Naive thymus-derived CD4-positive, alpha-beta T cell (primary cell): Measurements from ENCODE around the gene RBCK1. TPM values are rescaled to one million over a fixed set of nuclear protein-coding genes. Genes with fewer than 3 reads are reported as not detected.

Experiments used
- ATAC-seq: fragments of 150-1000 bp; cut with Tn5 transposase; 2 replicates; pipeline ENCODE4 v1.10.0; 2021; ENCODE audit warnings: mild to moderate bottlenecking, moderate library complexity
- CTCF ChIA-PET: fragments of 350-600 bp; sonication (Branson Sonifier 250); formaldehyde crosslinking; loops from one replicate; lab custom pipeline; 2021; ENCODE audit warnings: antibody characterized with exemption; lab: Charles Lee
- POLR2A ChIA-PET: fragments of 350-600 bp; sonication (Branson Sonifier 250); formaldehyde crosslinking; loops from one replicate; lab custom pipeline; 2021; ENCODE audit warnings: antibody characterized with exemption, inconsistent platforms; lab: Charles Lee
- DNase-seq, 9 donors: peaks; one replicate each; pipeline versions ENCODE4 v3.0.0 to v3.0.0-alpha.2; 2020 to 2022; ENCODE audit warnings: mixed read lengths in 1 of 9
- H3K27ac ChIP-seq: one replicate; pipeline ENCODE4 v1.7.0; 2013; ENCODE audit warnings: mild to moderate bottlenecking, low read depth, low read length, moderate library complexity
- H3K27me3 ChIP-seq, 2 donors: one replicate each; pipeline ENCODE4 v1.7.0; 2013; ENCODE audit warnings: low read length in 2 of 2, mild to moderate bottlenecking in 2 of 2, moderate library complexity in 2 of 2; ENCODE audit not compliant: control insufficient read depth in 2 of 2, insufficient read depth in 2 of 2
- H3K36me3 ChIP-seq, 3 experiments: 1 replicate in 2 of 3; 2 replicates in 1 of 3; pipeline ENCODE4 v1.7.0; 2013; ENCODE audit warnings: low read length in 3 of 3, mild to moderate bottlenecking in 3 of 3, moderate library complexity in 1 of 3; ENCODE audit not compliant: insufficient read depth in 3 of 3, control insufficient read depth in 2 of 3
- H3K4me1 ChIP-seq, 2 donors: one replicate each; pipeline ENCODE4 v1.7.0; 2013; ENCODE audit warnings: low read length in 2 of 2, mild to moderate bottlenecking in 2 of 2, moderate library complexity in 1 of 2; ENCODE audit not compliant: control insufficient read depth in 2 of 2, insufficient read depth in 2 of 2
- H3K4me3 ChIP-seq: 2 replicates; pipeline ENCODE4 v1.7.0; 2013; ENCODE audit warnings: mild to moderate bottlenecking, low read length
- H3K9me3 ChIP-seq, 3 experiments: 1 replicate in 2 of 3; 2 replicates in 1 of 3; pipeline ENCODE4 v1.7.0; 2013; ENCODE audit warnings: low read length in 3 of 3; ENCODE audit not compliant: control insufficient read depth in 2 of 3
- H3K27ac Mint-ChIP-seq, 9 donors: one replicate each; pipeline ENCODE4 v1.8.0; 2020 to 2022; ENCODE audit warnings: mixed read lengths in 9 of 9, mild to moderate bottlenecking in 8 of 9, moderate library complexity in 5 of 9, inconsistent platforms in 2 of 9
- H3K27me3 Mint-ChIP-seq, 5 donors: one replicate each; pipeline ENCODE4 v1.8.0; 2021 to 2022; ENCODE audit warnings: mixed read lengths in 5 of 5, mild to moderate bottlenecking in 1 of 5
- H3K36me3 Mint-ChIP-seq, 5 donors: one replicate each; pipeline ENCODE4 v1.8.0; 2020 to 2022; ENCODE audit warnings: mixed read lengths in 5 of 5, mild to moderate bottlenecking in 3 of 5, inconsistent platforms in 1 of 5
- H3K4me1 Mint-ChIP-seq, 7 donors: one replicate each; pipeline ENCODE4 v1.8.0; 2020 to 2022; ENCODE audit warnings: mixed read lengths in 7 of 7, mild to moderate bottlenecking in 3 of 7, inconsistent platforms in 1 of 7
- H3K4me3 Mint-ChIP-seq, 10 donors: one replicate each; pipeline ENCODE4 v1.8.0; 2020 to 2022; ENCODE audit warnings: mild to moderate bottlenecking in 10 of 10, mixed read lengths in 10 of 10, moderate library complexity in 6 of 10, inconsistent platforms in 2 of 10
- H3K9me3 Mint-ChIP-seq, 11 donors: one replicate each; pipeline ENCODE4 v1.8.0; 2020 to 2022; ENCODE audit warnings: mixed read lengths in 11 of 11, mild to moderate bottlenecking in 4 of 11, inconsistent platforms in 1 of 11, moderate library complexity in 1 of 11
- intact Hi-C, 2 donors: fragments of 100-400 bp; cut with micrococcal nuclease; formaldehyde crosslinking; loops; one replicate each; pipeline ENCODE4 v1.15.1; 2023
- polyA plus RNA-seq, 2 donors: library from polyadenylated mRNA; unstranded; fragments of 300-500 nt; fragmentation: Illumina TruSeq; gene quantifications; one replicate each; pipeline ENCODE4 v1.2.3, GENCODE V29; 2021
- total RNA-seq, 6 experiments: library from RNA in 5 of 6; stranded (reverse) in 5 of 6; gene quantifications; 1 replicate in 5 of 6; 2 replicates in 1 of 6; pipeline ENCODE4 v1.2.3 and lab custom pipeline; 2021 to 2026

The RBCK1 gene
- total and polyA plus RNA-seq, 7 experiments from 2014 or later: 70.3 to 153 (median 96.9) TPM

- Histone ChIP-seq H3K27ac (no peak overlapping the region), H3K4me1 (peaks cover 0 to 20% of the 10 kb centered on the region in 2 donors), H3K36me3 (no peaks in the 10 kb centered on the region), H3K27me3 (no peaks in the 10 kb centered on the region), H3K9me3 (no peaks in the 10 kb centered on the region), H3K4me3 (no peak overlapping the region)
- POLR2A ChIA-PET: interaction anchor here (0.9 to 1.7 kb wide), 2 partner anchors 18 to 42 kb away, joined by 4 read pairs; no protein-coding TSS in a partner anchor
- H3K9me3 Mint-ChIP-seq: peaks cover 0 to 1% (median 0%) of the 10 kb centered on the region in 11 donors
- intact Hi-C loops: loop anchor here in 1 of 2 donors (5.0 kb wide), 1 partner anchor 97 kb away; the partner anchor contains the start of gene TBC1D20
- peaks cover 0 to 3% (median 0%) of the 10 kb centered on the region in 5 donors for H3K36me3 Mint-ChIP-seq
- CTCF ChIA-PET: interaction anchor here (0.7 to 1.1 kb wide), 2 partner anchors 37 to 112 kb away, joined by 3 read pairs; no protein-coding TSS in a partner anchor
- DNase-seq (no peak), ATAC-seq (no peak)
- H3K27ac Mint-ChIP-seq: peak overlapping the region in 7 of 9 donors; percentile 49 to 96 (median 82)
- H3K4me3 Mint-ChIP-seq: peak overlapping the region; percentile 41 to 73 (median 58)
- H3K27me3 Mint-ChIP-seq: no peaks in the 10 kb centered on the region
- peaks cover 23 to 55% (median 47%) of the 10 kb centered on the region in 7 donors for H3K4me1 Mint-ChIP-seq
These were observed 42.9 kb upstream of the RBCK1 start for GRCh38 chr20:364905-365794.

GRCh38 chr20:366041-366718 lies 41.9 kb upstream of the RBCK1 start:
- H3K4me1 Mint-ChIP-seq: peaks cover 23 to 55% (median 47%) of the 10 kb centered on the region in 7 donors
- H3K36me3 ChIP-seq: no peaks in the 10 kb centered on the region
- no peaks in the 10 kb centered on the region for H3K27me3 Mint-ChIP-seq
- no peak overlapping the region for H3K4me3 ChIP-seq
- no peaks in the 10 kb centered on the region for H3K9me3 ChIP-seq
- no peaks in the 10 kb centered on the region for H3K27me3 ChIP-seq
- H3K4me3 Mint-ChIP-seq: peak overlapping the region; percentile 60 to 87 (median 72)
- H3K27ac Mint-ChIP-seq: peak overlapping the region; percentile 49 to 96 (median 86)
- peaks cover 0 to 3% (median 0%) of the 10 kb centered on the region in 5 donors for H3K36me3 Mint-ChIP-seq
- peaks cover 0 to 20% of the 10 kb centered on the region in 2 donors for H3K4me1 ChIP-seq
- CTCF ChIA-PET: interaction anchor here (1.1 to 2.0 kb wide), 2 partner anchors 110 to 114 kb away, joined by 3 to 4 read pairs; no protein-coding TSS in a partner anchor
- POLR2A ChIA-PET: interaction anchor here (0.6 to 1.7 kb wide), 3 partner anchors 16 to 102 kb away, joined by 3 to 4 read pairs (median 4); no protein-coding TSS in a partner anchor
- peak overlapping the region; percentile 46 for H3K27ac ChIP-seq
- intact Hi-C loops: loop anchor here (1.0 to 5.0 kb wide), 3 partner anchors 15 to 96 kb away; partner anchors contain the start of genes RBCK1 (in 1 of the 2), TBC1D20 (in 1 of the 2) and TRIB3 (in 1 of the 2)
- DNase-seq (peak in 5 of 9 donors; percentile 16 to 40 (median 22)), ATAC-seq (peak; percentile 45)
- peaks cover 0 to 1% (median 0%) of the 10 kb centered on the region in 11 donors for H3K9me3 Mint-ChIP-seq

- peak overlapping the region in 5 of 10 donors; percentile 20 to 87 (median 71) for H3K4me3 Mint-ChIP-seq
- H3K9me3 Mint-ChIP-seq: peaks cover 0 to 1% (median 0%) of the 10 kb centered on the region in 11 donors
- CTCF ChIA-PET: interaction anchor here (1.1 to 2.0 kb wide), 2 partner anchors 110 to 113 kb away, joined by 3 to 4 read pairs; no protein-coding TSS in a partner anchor
- intact Hi-C loops: loop anchor here (1.0 to 5.0 kb wide), 3 partner anchors 14 to 95 kb away; partner anchors contain the start of genes RBCK1 (in 1 of the 2), TBC1D20 (in 1 of the 2) and TRIB3 (in 1 of the 2)
- no peaks in the 10 kb centered on the region for H3K36me3 ChIP-seq
- no peaks in the 10 kb centered on the region for H3K27me3 ChIP-seq
- peak overlapping the region in 8 of 9 donors; percentile 49 to 96 (median 84) for H3K27ac Mint-ChIP-seq
- H3K4me3 ChIP-seq: no peak overlapping the region
- POLR2A ChIA-PET: interaction anchor here (0.6 to 1.7 kb wide), 3 partner anchors 15 to 101 kb away, joined by 3 to 4 read pairs (median 4); no protein-coding TSS in a partner anchor
- H3K4me1 ChIP-seq: peaks cover 0 to 20% of the 10 kb centered on the region in 2 donors
- H3K36me3 Mint-ChIP-seq: peaks cover 0 to 3% (median 0%) of the 10 kb centered on the region in 5 donors
- peaks cover 23 to 57% (median 49%) of the 10 kb centered on the region in 7 donors for H3K4me1 Mint-ChIP-seq
- no peaks in the 10 kb centered on the region for H3K9me3 ChIP-seq
- no peak for DNase-seq
- no peak for ATAC-seq
- no peaks in the 10 kb centered on the region for H3K27me3 Mint-ChIP-seq
- H3K27ac ChIP-seq: no peak overlapping the region
These were observed 41.2 kb upstream of the RBCK1 start for GRCh38 chr20:366719-367485.

GRCh38 chr20:367486-367887 lies 40.6 kb upstream of the RBCK1 start:
- Mint-ChIP-seq H3K27ac (peak overlapping the region in 7 of 9 donors; percentile 4 to 81 (median 28)), H3K36me3 (peaks cover 0 to 3% (median 0%) of the 10 kb centered on the region in 5 donors), H3K4me1 (peaks cover 26 to 60% (median 49%) of the 10 kb centered on the region in 7 donors), H3K4me3 (peak overlapping the region in 3 of 10 donors; percentile 20 to 57 (median 48)), H3K27me3 (no peaks in the 10 kb centered on the region), H3K9me3 (peaks cover 0 to 1% (median 0%) of the 10 kb centered on the region in 11 donors)
- ChIA-PET CTCF (interaction anchor here (2.0 kb wide), 1 partner anchor 112 kb away, joined by 4 read pairs; no protein-coding TSS in a partner anchor), POLR2A (no interaction called here)
- Histone ChIP-seq H3K27ac (no peak overlapping the region), H3K9me3 (no peaks in the 10 kb centered on the region), H3K27me3 (no peaks in the 10 kb centered on the region), H3K36me3 (no peaks in the 10 kb centered on the region), H3K4me1 (peaks cover 0 to 20% of the 10 kb centered on the region in 2 donors), H3K4me3 (no peak overlapping the region)
- no peak for ATAC-seq
- intact Hi-C loops: loop anchor here (2.0 to 5.0 kb wide), 2 partner anchors 13 to 95 kb away; partner anchors contain the start of genes TBC1D20 (in 1 of the 2) and TRIB3 (in 1 of the 2)
- DNase-seq: no peak

GRCh38 chr20:368915-369314 lies 39.2 kb upstream of the RBCK1 start:
- CTCF ChIA-PET: no interaction called here

More at GRCh38 chr20:368915-369314, 39.2 kb upstream of the RBCK1 start:
- intact Hi-C loops: loop anchor here in 1 of 2 donors (5.0 kb wide), 1 partner anchor 93 kb away; the partner anchor contains the start of gene TBC1D20
- H3K4me1 Mint-ChIP-seq: peaks cover 26 to 64% (median 48%) of the 10 kb centered on the region in 7 donors
- H3K4me3 ChIP-seq: no peak overlapping the region
- H3K27ac Mint-ChIP-seq: peak overlapping the region in 6 of 9 donors; percentile 7 to 80 (median 62)
- H3K27ac ChIP-seq: no peak overlapping the region
- peaks cover 0 to 3% (median 0%) of the 10 kb centered on the region in 5 donors for H3K36me3 Mint-ChIP-seq
- ATAC-seq (no peak), DNase-seq (no peak)
- peak overlapping the region in 1 of 10 donors; percentile 23 for H3K4me3 Mint-ChIP-seq
- no peaks in the 10 kb centered on the region for H3K9me3 ChIP-seq
- H3K27me3 Mint-ChIP-seq: no peaks in the 10 kb centered on the region
- POLR2A ChIA-PET: no interaction called here
- H3K9me3 Mint-ChIP-seq: peaks cover 0 to 1% (median 0%) of the 10 kb centered on the region in 11 donors
- H3K27me3 ChIP-seq: no peaks in the 10 kb centered on the region
- H3K36me3 ChIP-seq: no peaks in the 10 kb centered on the region
- peaks cover 0 to 20% of the 10 kb centered on the region in 2 donors for H3K4me1 ChIP-seq
